ENCODE measurements around the gene TMEM132A.

- TF ChIP-seq CTCF (IDR thresholded peaks at IDR 0.05) (no peak), POLR2A (IDR thresholded peaks at IDR 0.05) (no peak), POLR2AphosphoS5 (IDR thresholded peaks at IDR 0.05; ENCODE audit: insufficient read depth in 1 of 2, low read depth in 1 of 2) (no peak)
Observed at GRCh38 chr11:60902625-60903024, 21.6 kb upstream of the TMEM132A start.

All from vagina (tissue), 2 donors.